HG03354 (cell line): ENCODE measurements around the gene CCDC74A.
A peak's percentile ranks its signal among the peaks of the same experiment; 100 is the strongest.
"Not testable (repeated sequence)": the region's sequence is repeated elsewhere in the genome, so short reads cannot be mapped to it uniquely, and the experiment has no call there.

ENCODE experiments used
- ATAC-seq: cut with Tn5 transposase; IDR thresholded peaks from one replicate; pipeline ENCODE4 v1.9.1; 2021; ENCODE audit warnings: mild to moderate bottlenecking; ENCODE audit not compliant: unreplicated experiment, poor library complexity, severe bottlenecking

CCDC74A gene

GRCh38 chr2:131544006-131544812 lies 16.5 kb downstream of the CCDC74A start:
- ATAC-seq: not testable (repeated sequence)

- not testable (repeated sequence) for ATAC-seq
These were observed 17.1 kb downstream of the CCDC74A start for GRCh38 chr2:131544813-131545165.

GRCh38 chr2:131552871-131553270 lies 25.2 kb downstream of the CCDC74A start:
- ATAC-seq: no peak

- no peak for ATAC-seq
These were observed 29.3 kb downstream of the CCDC74A start for GRCh38 chr2:131556998-131557397.

GRCh38 chr2:131557558-131558321 lies 30.1 kb downstream of the CCDC74A start:
- peak; percentile 64 for ATAC-seq

GRCh38 chr2:131566371-131566770 lies 38.7 kb downstream of the CCDC74A start:
- no peak for ATAC-seq

- ATAC-seq: no peak
These were observed 40.2 kb downstream of the CCDC74A start for GRCh38 chr2:131567891-131568290.

GRCh38 chr2:131568401-131568800 lies 40.7 kb downstream of the CCDC74A start:
- ATAC-seq: not testable (repeated sequence)

GRCh38 chr2:131572175-131572574 lies 44.5 kb downstream of the CCDC74A start:
- no peak for ATAC-seq

- no peak for ATAC-seq
These were observed 50.1 kb downstream of the CCDC74A start for GRCh38 chr2:131577812-131578211.

- ATAC-seq: no peak
These were observed 52.5 kb downstream of the CCDC74A start for GRCh38 chr2:131580187-131580586.
